ENCODE results near the gene RIBC2. TPM values are rescaled to one million over a fixed set of nuclear protein-coding genes. Genes with fewer than 3 reads are reported as not detected.

Gene RIBC2, protein sequence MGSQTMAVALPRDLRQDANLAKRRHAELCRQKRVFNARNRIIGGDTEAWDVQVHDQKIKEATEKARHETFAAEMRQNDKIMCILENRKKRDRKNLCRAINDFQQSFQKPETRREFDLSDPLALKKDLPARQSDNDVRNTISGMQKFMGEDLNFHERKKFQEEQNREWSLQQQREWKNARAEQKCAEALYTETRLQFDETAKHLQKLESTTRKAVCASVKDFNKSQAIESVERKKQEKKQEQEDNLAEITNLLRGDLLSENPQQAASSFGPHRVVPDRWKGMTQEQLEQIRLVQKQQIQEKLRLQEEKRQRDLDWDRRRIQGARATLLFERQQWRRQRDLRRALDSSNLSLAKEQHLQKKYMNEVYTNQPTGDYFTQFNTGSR
- 0.30 and 0.78 TPM in 2 replicates for total RNA-seq

DNA sequence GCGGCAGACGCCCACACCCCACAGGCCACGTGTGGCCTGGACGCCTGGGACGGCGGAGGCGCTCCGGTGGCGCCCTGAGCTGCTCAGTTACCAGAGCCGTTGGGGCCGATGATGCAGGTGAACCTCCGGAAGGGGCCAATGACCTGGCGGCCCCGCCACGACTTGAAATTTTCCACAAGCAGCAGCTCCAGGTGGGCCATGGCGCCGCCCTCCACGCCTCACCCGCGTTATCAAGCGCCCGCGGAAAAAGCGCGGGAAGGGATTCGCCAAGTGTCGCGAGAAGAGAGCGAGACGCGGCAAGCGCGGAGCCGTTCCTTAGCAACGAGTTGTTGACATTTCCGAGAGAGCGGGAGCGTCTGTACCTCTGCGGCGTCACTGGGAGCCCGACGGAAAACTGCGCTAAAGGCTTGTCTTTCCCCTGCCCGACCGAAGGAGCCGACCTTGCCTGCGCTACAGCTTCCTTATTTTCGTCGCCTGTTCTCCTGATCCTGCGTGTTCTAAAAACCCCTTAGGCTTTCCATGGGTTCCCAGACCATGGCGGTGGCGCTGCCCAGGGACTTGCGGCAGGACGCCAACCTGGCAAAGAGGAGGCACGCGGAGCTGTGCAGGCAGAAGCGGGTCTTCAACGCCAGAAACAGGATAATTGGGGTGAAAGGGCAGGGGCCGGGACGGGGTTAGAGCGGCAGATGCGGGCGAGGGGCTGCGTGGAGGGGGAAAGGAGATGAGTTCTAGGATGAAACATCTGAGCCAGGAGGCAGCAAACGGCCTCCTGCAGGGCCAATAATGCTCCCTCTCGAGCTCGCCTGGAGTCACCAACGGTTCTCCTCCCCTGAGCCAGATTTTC, at the start of gene RIBC2, which contains the start of gene SMC1B:
Gene RIBC2, plus strand, starts transcription at position 326 of the 844 bp plus-strand sequence. Its CDS starts 194 bp downstream, at position 520.
Gene SMC1B, minus strand, starts transcription at position 232 of the 844 bp plus-strand sequence. Its CDS starts 32 bp downstream, at position 200.

Other genes with a start within 250 kb of the RIBC2 start
- 21.4 and 41.3 TPM in 2 replicates for gene NUP50, start 249.8 kb upstream of the RIBC2 start, total RNA-seq
- 49.3 and 60.9 TPM in 2 replicates for gene KIAA0930, start 172.8 kb upstream of the RIBC2 start, total RNA-seq
- gene UPK3A, start 128.7 kb upstream of the RIBC2 start, total RNA-seq = not detected in 2 replicates
- gene FAM118A, start 103.8 kb upstream of the RIBC2 start, total RNA-seq = 10.4 and 13.6 TPM in 2 replicates
- gene SMC1B, start 94 bp upstream of the RIBC2 start, total RNA-seq = not detected in 2 replicates
- 41.6 and 80.2 TPM in 2 replicates for gene FBLN1, start 89.2 kb downstream of the RIBC2 start, total RNA-seq